Uterus (tissue), 4 donors: ENCODE measurements around the gene SMOC2. TPM values are rescaled to one million over a fixed set of nuclear protein-coding genes. Genes with fewer than 3 reads are reported as not detected.

Experiments
- DNase-seq, 2 donors: peaks; one replicate each; pipeline ENCODE4 v3.0.0-alpha.2; 2019 to 2020
- H3K27ac ChIP-seq, 2 donors: fragments of 200-600 bp; sonication (generic); 1 replicate in 1 of 2; 2 replicates in 1 of 2; pipeline ENCODE4 v1.5.1; 2016 to 2018
- H3K27me3 ChIP-seq, 2 donors: fragments of 200-600 bp; sonication (generic); one replicate each; pipeline ENCODE4 v1.5.1; 2018 to 2019; ENCODE audit warnings: control low read depth in 1 of 2
- H3K36me3 ChIP-seq, 2 donors: fragments of 200-600 bp; sonication (generic); one replicate each; pipeline ENCODE4 v1.5.1; 2019; ENCODE audit warnings: control low read depth in 1 of 2
- H3K4me1 ChIP-seq, 2 donors: fragments of 200-600 bp; sonication (generic); one replicate each; pipeline ENCODE4 v1.5.1; 2018 to 2019; ENCODE audit warnings: control low read depth in 1 of 2
- H3K4me3 ChIP-seq, 2 donors: fragments of 200-600 bp; sonication (generic); 1 replicate in 1 of 2; 2 replicates in 1 of 2; pipeline ENCODE4 v1.5.1; 2018 to 2019; ENCODE audit warnings: mild to moderate bottlenecking in 1 of 2
- H3K9me3 ChIP-seq, 2 donors: fragments of 200-600 bp; sonication (generic); one replicate each; pipeline ENCODE4 v1.5.1; 2019; ENCODE audit warnings: control low read depth in 1 of 2
- POLR2A ChIP-seq, 2 donors: fragments of 450-650 bp; IDR thresholded peaks; one replicate each; pipeline ENCODE4 v1.6.1; 2016; ENCODE audit warnings: antibody characterized with exemption in 2 of 2, mild to moderate bottlenecking in 1 of 2, moderate library complexity in 1 of 2
- intact Hi-C: fragments of 100-400 bp; cut with DNase I; formaldehyde crosslinking; loops from one replicate; pipeline ENCODE4 v1.15.1; 2023; ENCODE audit warnings: low total_unique reads
- total RNA-seq, 4 donors: library from RNA; depleted of rRNA in 3 of 4; stranded (reverse); fragments of >200 nt in 3 of 4; gene quantifications; one replicate each; pipeline versions ENCODE4 v1.1.0 to v1.2.4, GENCODE V29; 2014 to 2023
- TF ChIP-seq, protein P1 (sequence below), 4 experiments: fragments of 200-600 bp in 2 of 4; fragments of 450-650 bp in 2 of 4; sonication (generic) in 2 of 4; IDR thresholded peaks; one replicate each; pipeline ENCODE4 v1.5.1; 2016 to 2019; ENCODE audit warnings: antibody characterized with exemption in 4 of 4, mild to moderate bottlenecking in 2 of 4, moderate library complexity in 1 of 4
- donor health status: DM: yes; HTN: yes; CAD: no.

Gene SMOC2
- total RNA-seq, 4 donors from 2014 or later = 98.2 to 139 (median 121) TPM

DNA sequence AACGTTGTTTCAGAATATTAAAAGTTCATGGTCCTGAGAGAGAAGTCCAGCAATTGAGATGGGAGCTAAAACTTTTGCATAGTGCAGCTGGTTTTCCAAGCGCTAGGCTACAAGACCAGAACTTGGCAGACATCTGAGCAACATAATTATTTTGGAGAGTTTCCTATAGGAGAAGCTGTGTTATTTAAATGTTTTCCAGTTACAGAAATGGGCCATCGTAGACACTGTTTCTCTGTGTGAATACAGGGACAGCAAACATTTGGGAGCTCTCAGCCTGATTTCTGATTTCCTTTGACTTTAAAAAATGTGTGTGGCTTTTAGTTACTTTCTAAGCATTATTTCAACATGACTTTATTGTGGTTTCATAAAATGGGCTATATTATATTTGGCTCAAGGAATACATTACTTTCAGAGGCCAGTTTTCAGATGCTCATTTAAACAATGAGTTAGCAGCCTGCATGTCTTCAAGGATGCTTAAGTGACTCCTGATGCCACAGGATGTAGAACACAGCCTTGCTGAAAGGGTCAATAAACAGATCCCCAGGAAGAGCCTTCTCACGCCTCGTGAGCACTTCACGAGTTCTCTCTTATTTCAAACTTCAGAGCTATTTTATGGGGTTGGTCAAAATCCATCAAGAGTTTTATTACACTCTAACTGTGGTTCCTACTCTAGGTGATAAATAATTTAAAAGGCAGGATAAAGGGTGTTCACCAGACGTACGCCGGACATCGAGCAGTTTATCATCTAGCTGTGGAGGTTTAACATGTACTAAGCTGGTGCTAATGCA is 193.8 kb downstream of the SMOC2 start:
- Histone ChIP-seq H3K27me3 (no peaks in the 10 kb centered on the region), H3K27ac (peak overlapping the region; percentile 68 to 77), H3K36me3 (no peaks in the 10 kb centered on the region), H3K4me3 (no peak overlapping the region), H3K4me1 (no peaks in the 10 kb centered on the region), H3K9me3 (no peaks in the 10 kb centered on the region)
- DNase-seq = peak in 1 of 2 donors; percentile 76
- intact Hi-C loops = no loop called here
- no peak for TF ChIP-seq POLR2A (IDR thresholded peaks at IDR 0.05)
- TF ChIP-seq, protein P1, sequence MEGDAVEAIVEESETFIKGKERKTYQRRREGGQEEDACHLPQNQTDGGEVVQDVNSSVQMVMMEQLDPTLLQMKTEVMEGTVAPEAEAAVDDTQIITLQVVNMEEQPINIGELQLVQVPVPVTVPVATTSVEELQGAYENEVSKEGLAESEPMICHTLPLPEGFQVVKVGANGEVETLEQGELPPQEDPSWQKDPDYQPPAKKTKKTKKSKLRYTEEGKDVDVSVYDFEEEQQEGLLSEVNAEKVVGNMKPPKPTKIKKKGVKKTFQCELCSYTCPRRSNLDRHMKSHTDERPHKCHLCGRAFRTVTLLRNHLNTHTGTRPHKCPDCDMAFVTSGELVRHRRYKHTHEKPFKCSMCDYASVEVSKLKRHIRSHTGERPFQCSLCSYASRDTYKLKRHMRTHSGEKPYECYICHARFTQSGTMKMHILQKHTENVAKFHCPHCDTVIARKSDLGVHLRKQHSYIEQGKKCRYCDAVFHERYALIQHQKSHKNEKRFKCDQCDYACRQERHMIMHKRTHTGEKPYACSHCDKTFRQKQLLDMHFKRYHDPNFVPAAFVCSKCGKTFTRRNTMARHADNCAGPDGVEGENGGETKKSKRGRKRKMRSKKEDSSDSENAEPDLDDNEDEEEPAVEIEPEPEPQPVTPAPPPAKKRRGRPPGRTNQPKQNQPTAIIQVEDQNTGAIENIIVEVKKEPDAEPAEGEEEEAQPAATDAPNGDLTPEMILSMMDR (IDR thresholded peaks at IDR 0.05) = no peak

DNA sequence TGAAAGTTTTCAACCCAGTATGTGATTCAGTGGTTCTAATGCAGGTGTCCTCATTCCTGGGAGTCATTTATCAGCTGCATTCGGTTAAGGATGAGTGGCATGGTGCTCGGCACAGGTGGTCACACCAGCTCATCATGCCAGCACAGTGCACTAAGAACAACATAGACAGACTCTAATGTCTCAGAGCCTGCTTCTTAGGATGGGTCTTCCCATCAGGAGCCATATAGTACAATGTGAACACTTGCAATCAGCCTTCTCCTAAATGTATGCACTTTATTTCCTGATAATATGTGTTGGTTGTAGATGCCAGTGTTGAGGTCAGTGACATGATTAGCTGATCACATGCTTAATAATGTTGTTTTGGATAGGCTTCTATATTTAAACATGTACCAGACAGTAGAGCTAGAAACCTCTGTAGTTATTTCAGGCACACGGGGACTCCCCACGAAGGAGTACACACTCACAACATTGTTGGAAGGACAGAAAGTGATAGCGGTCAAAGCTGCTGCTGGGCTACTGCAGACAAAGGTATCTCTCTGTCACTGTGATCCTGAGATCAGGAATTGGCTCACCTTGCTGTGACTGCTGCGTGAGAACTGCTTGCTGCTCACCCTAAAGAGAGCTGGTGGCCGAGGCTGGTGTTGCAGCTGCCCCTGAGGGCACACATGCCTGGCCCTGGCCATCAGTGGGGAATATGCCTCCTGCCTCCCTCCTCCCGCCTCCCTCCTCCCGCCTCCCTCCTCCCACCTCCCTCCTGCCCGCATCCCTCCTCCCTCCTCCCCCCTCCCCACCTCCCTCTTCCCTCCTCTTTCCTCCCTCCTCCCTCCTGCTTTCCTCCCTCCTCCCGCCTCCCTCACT is 195.4 kb downstream of the SMOC2 start:
- Histone ChIP-seq H3K36me3 (no peaks in the 10 kb centered on the region), H3K4me3 (no peak overlapping the region), H3K27ac (peak overlapping the region; percentile 68 to 77), H3K9me3 (no peaks in the 10 kb centered on the region), H3K27me3 (no peaks in the 10 kb centered on the region), H3K4me1 (no peaks in the 10 kb centered on the region)
- intact Hi-C loops = no loop called here
- no peak for DNase-seq
- TF ChIP-seq POLR2A (IDR thresholded peaks at IDR 0.05) = no peak
- TF ChIP-seq, protein P1 (IDR thresholded peaks at IDR 0.05) = no peak

DNA sequence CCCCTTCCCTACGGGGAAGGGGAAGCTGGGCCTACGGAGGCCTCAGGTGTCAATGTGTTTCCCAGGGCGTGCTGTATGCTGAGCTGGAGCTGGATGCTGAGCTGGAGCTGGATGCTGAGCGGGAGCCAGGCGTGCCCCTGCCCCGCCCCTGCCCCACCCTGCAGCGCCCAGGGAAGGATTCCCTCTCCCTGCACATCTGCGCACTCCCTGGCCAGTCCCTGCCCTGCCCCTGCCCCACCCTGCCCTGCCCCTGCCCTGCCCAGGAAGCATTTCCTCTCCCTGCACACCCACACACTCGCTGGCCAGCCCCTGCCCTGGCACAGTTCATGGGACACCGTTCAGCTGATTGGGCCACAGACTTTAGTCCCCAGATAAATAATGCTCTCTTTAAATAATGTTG is 196.8 kb downstream of the SMOC2 start:
- TF ChIP-seq POLR2A (IDR thresholded peaks at IDR 0.05) = no peak
- TF ChIP-seq, protein P1 (IDR thresholded peaks at IDR 0.05) = no peak
- no peaks in the 10 kb centered on the region for H3K4me1 ChIP-seq
- DNase-seq = no peak
- H3K27ac ChIP-seq = peak overlapping the region; percentile 73 to 77
- no peaks in the 10 kb centered on the region for H3K27me3 ChIP-seq
- intact Hi-C loops = no loop called here
- no peaks in the 10 kb centered on the region for H3K36me3 ChIP-seq
- H3K4me3 ChIP-seq = no peak overlapping the region
- H3K9me3 ChIP-seq = no peaks in the 10 kb centered on the region

DNA sequence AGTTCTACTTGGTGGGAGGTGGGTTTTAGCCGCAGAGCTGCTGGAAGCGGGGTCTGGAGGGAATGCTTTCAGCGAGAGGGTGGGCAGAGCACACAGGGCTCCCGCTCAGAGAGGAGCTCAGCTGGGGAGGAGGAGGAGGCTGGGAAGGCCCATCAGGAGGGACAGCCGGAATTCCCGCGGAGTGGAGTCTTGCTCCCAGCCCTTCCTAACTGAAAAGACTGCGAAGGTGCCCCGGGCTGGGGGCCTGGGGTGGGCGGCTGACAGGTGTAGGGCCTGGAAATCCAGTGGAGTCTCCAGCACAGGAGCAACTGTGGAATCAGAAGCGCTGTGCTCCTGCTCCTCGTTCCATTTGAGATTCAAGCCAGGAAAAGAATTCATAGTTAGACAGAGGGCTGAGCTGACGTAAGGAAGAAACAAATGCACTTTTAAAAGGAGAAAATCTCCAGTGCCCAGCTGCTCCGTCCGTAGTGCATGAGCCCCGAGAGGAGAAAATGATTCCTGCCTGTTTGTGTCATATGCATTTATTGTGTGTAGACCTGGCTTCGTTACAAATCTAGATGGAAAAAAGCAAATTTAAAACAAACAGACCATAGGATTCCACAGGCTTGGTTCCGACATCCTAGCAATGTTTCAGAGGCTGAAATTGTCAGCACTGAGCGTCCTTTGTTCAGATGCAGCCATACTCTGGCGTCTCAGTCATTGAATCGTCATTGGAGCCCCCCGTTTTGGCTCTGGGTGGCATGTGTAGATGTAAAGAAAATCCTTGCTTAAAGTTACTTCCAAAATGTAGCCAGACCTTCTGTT is 197.7 kb downstream of the SMOC2 start:
- H3K27ac ChIP-seq = peak overlapping the region; percentile 73 to 77
- intact Hi-C loops = no loop called here
- H3K4me3 ChIP-seq = no peak overlapping the region

More for the DNA sequence above, 197.7 kb downstream of the SMOC2 start:
- Histone ChIP-seq H3K4me1 (no peaks in the 10 kb centered on the region), H3K27me3 (no peaks in the 10 kb centered on the region), H3K9me3 (no peaks in the 10 kb centered on the region), H3K36me3 (no peaks in the 10 kb centered on the region)
- no peak for DNase-seq
- TF ChIP-seq, protein P1 (IDR thresholded peaks at IDR 0.05) = no peak
- TF ChIP-seq POLR2A (IDR thresholded peaks at IDR 0.05) = no peak
